ENCODE results near the gene HOXB8. TPM values are rescaled to one million over a fixed set of nuclear protein-coding genes. Genes with fewer than 3 reads are reported as not detected.

Gene HOXB8
- total and polyA plus RNA-seq, 2 of the 13 experiments (the other 11 are each of a cell fraction or from before 2014, with no cell fraction given): not detected

GRCh38 chr17:48593126-48593829 lies 21.8 kb downstream of the HOXB8 start, which contains the start of gene HOXB5 (continued):
- TF ChIP-seq ZFP62 (CRISPR knock-in tag; IDR thresholded peaks at IDR 0.05) (no peak), IRF9 (CRISPR knock-in tag; IDR thresholded peaks at IDR 0.05; ENCODE audit: borderline replicate concordance) (no peak), ESRRA (CRISPR knock-in tag; IDR thresholded peaks at IDR 0.05; ENCODE audit: low read depth) (no peak), ZNF780A (CRISPR knock-in tag; IDR thresholded peaks at IDR 0.05) (no peak)

- no peak overlapping the region for H3K27ac ChIP-seq (ENCODE audit: extremely low read length, insufficient read depth, low read length)
- no peaks in the 10 kb centered on the region for H3K79me2 ChIP-seq (ENCODE audit: insufficient read depth, low read length)
- H3K36me3 ChIP-seq (replicated peaks in 1 of 2; ENCODE audit: control insufficient read depth in 1 of 2, insufficient read depth in 2 of 2, low read length in 2 of 2): no peaks in the 10 kb centered on the region
- POLR2A ChIA-PET: no interaction called here
- H2AFZ ChIP-seq (ENCODE audit: low read length): no peak overlapping the region
- 34% methylated on average over 13 of the region's 14 CpGs for WGBS (ENCODE audit: low lambda C conversion rate)
- H3K9me3 ChIP-seq (ENCODE audit: low read length): no peaks in the 10 kb centered on the region
- in situ Hi-C loops (cut with HindIII; ENCODE audit: extremely low pct_ligation_motif_present, low pct_unique_long_range_greater_than_20kb) (no loop called here), intact Hi-C loops (cut with micrococcal nuclease; ENCODE audit: unreplicated experiment) (no loop called here)
- H3K27me3 ChIP-seq (ENCODE audit: control insufficient read depth in 1 of 2, insufficient read depth in 2 of 2, low read length in 2 of 2): peaks cover 44 to 91% of the 10 kb centered on the region in 2 experiments
- no peaks in the 10 kb centered on the region; the same call in 1 of the 2 replicates for H4K20me1 ChIP-seq (ENCODE audit: insufficient read depth, low read length)
- H3K4me3 ChIP-seq (replicated peaks in 1 of 3; ENCODE audit: insufficient read depth in 1 of 3, low read depth in 2 of 3, low read length in 3 of 3): no peak overlapping the region
- CTCF ChIA-PET (ENCODE audit: low intra/inter-chr PET ratio, low total read pairs): interaction anchor here (1.5 kb wide), 1 partner anchor 439 kb away, joined by 4 read pairs; no protein-coding TSS in a partner anchor
- 0 out of 2 replicates have a peak, but pooled peaks cover 6% of the 10 kb centered on the region for H3K4me1 ChIP-seq (ENCODE audit: insufficient read depth, low read length)
- ATAC-seq (no peak), DNase-seq (ENCODE audit: low spot score) (no peak), FAIRE-seq (no peak)
- no peak overlapping the region for H3K4me2 ChIP-seq (ENCODE audit: low read depth, low read length)
- H3K9ac ChIP-seq (ENCODE audit: insufficient read depth, low read depth, low read length): no peak overlapping the region
- no TSS peak for BruUV-seq (replicated peaks)
- TF ChIP-seq SKI (IDR thresholded peaks at IDR 0.05; ENCODE audit: partially characterized antibody): no peak
- TF ChIP-seq NONO (IDR thresholded peaks at IDR 0.05): no peak
- no peak for TF ChIP-seq NONO (CRISPR knock-in tag; conservative IDR thresholded peaks at IDR 0.05)
- TF ChIP-seq ZNF329 (CRISPR knock-in tag; IDR thresholded peaks at IDR 0.05; ENCODE audit: low read depth): no peak
- TF ChIP-seq THAP9 (CRISPR knock-in tag; IDR thresholded peaks at IDR 0.05; ENCODE audit: borderline replicate concordance): no peak
- no peak for TF ChIP-seq ZNF407 (CRISPR knock-in tag; IDR thresholded peaks at IDR 0.05; ENCODE audit: not compliant biosample characterization)
Observed at GRCh38 chr17:48592577-48592976, 22.5 kb downstream of the HOXB8 start.

Data from HepG2 (cell line).